ENCODE data around the gene HOXA4. TPM values are rescaled to one million over a fixed set of nuclear protein-coding genes. Genes with fewer than 3 reads are reported as not detected.

The HOXA4 gene
- total RNA-seq, 1 donor from 2014 or later: not detected

Other genes with a start within 250 kb of the HOXA4 start
- 0.11 and 0.16 TPM in 2 replicates for gene HOXA1, start 34.8 kb downstream of the HOXA4 start, total RNA-seq
- not detected in 2 replicates for gene HOXA2, start 28.1 kb downstream of the HOXA4 start, total RNA-seq
- gene HOXA5, start 12.9 kb upstream of the HOXA4 start, total RNA-seq: not detected in 2 replicates
- not detected in 2 replicates for gene HOXA6, start 17.0 kb upstream of the HOXA4 start, total RNA-seq
- gene HOXA3, start 21.8 kb upstream of the HOXA4 start, total RNA-seq: not detected in 2 replicates
- not detected in 2 replicates for gene HOXA7, start 25.9 kb upstream of the HOXA4 start, total RNA-seq
- not detected in 2 replicates for gene HOXA9, start 34.8 kb upstream of the HOXA4 start, total RNA-seq
- gene HOXA10, start 43.6 kb upstream of the HOXA4 start, total RNA-seq: not detected in 2 replicates
- not detected in 2 replicates for gene HOXA11, start 54.5 kb upstream of the HOXA4 start, total RNA-seq
- gene HOXA13, start 69.3 kb upstream of the HOXA4 start, total RNA-seq: not detected in 2 replicates
- not detected in 2 replicates for gene EVX1, start 112.0 kb upstream of the HOXA4 start, total RNA-seq